ENCODE data around the gene C10orf53.

- TF ChIP-seq CTCF (IDR thresholded peaks at IDR 0.05), result no peak
- TF ChIP-seq POLR2A (IDR thresholded peaks at IDR 0.05), result no peak
- TF ChIP-seq POLR2AphosphoS5 (IDR thresholded peaks at IDR 0.05), result no peak
Measured at GRCh38 chr10:49647554-49647953, 31.9 kb upstream of the C10orf53 start.

All from suprapubic skin (tissue), 4 donors.